ENCODE data around the gene TULP4.
"Not testable (repeated sequence)": the region's sequence is repeated elsewhere in the genome, so short reads cannot be mapped to it uniquely, and the experiment has no call there.

Gene TULP4

GRCh38 chr6:158509465-158509864, 197.2 kb downstream of the TULP4 start:
- Histone ChIP-seq H3K9me3 (no peaks in the 10 kb centered on the region), H3K4me2 (no peak overlapping the region), H3K36me3 (peaks cover 29% of the 10 kb centered on the region), H3K4me1 (peaks cover 5% of the 10 kb centered on the region), H3K27ac (no peak overlapping the region), H3K27me3 (no peaks in the 10 kb centered on the region; the same call in 1 of the 2 replicates), H3K4me3 (no peak overlapping the region), H4K20me1 (no peaks in the 10 kb centered on the region; the same call in 1 of the 2 replicates), H3K9ac (no peak overlapping the region)
- TF ChIP-seq Cebpa-rat (IDR thresholded peaks at IDR 0.05): no peak

- Histone ChIP-seq H3K9me3 (no peaks in the 10 kb centered on the region), H3K36me3 (peaks cover 3% of the 10 kb centered on the region; the same call in 1 of the 2 replicates), H3K4me2 (no peak overlapping the region), H3K27ac (no peak overlapping the region), H4K20me1 (peaks cover 19% of the 10 kb centered on the region), H3K4me3 (no peak overlapping the region), H3K27me3 (peaks cover 24% of the 10 kb centered on the region), H3K4me1 (peaks cover 26% of the 10 kb centered on the region), H3K9ac (no peak overlapping the region)
- no peak for TF ChIP-seq Cebpa-rat (IDR thresholded peaks at IDR 0.05)
These were observed 200.5 kb downstream of the TULP4 start for GRCh38 chr6:158512809-158513208.

GRCh38 chr6:158514176-158514575, 201.9 kb downstream of the TULP4 start:
- Histone ChIP-seq H3K9ac (no peak overlapping the region), H3K4me2 (peak overlapping the region; percentile 3; the same call in 1 of the 2 replicates), H3K27me3 (peaks cover 25% of the 10 kb centered on the region), H3K9me3 (no peaks in the 10 kb centered on the region), H4K20me1 (peaks cover 19% of the 10 kb centered on the region), H3K4me3 (no peak overlapping the region), H3K4me1 (peaks cover 30% of the 10 kb centered on the region), H3K36me3 (peaks cover 3% of the 10 kb centered on the region; the same call in 1 of the 2 replicates), H3K27ac (no peak overlapping the region)
- no peak for TF ChIP-seq Cebpa-rat (IDR thresholded peaks at IDR 0.05)

GRCh38 chr6:158514991-158515390, 202.7 kb downstream of the TULP4 start:
- Histone ChIP-seq H3K36me3 (no peaks in the 10 kb centered on the region), H3K27ac (no peak overlapping the region), H3K9me3 (no peaks in the 10 kb centered on the region), H3K4me2 (no peak overlapping the region), H3K4me3 (no peak overlapping the region), H3K27me3 (peaks cover 33% of the 10 kb centered on the region), H3K9ac (no peak overlapping the region), H4K20me1 (peaks cover 19% of the 10 kb centered on the region), H3K4me1 (peaks cover 30% of the 10 kb centered on the region)
- no peak for TF ChIP-seq Cebpa-rat (IDR thresholded peaks at IDR 0.05)

GRCh38 chr6:158516098-158516497, 203.8 kb downstream of the TULP4 start:
- Histone ChIP-seq H3K4me1 (peaks cover 30% of the 10 kb centered on the region), H3K27ac (no peak overlapping the region), H3K36me3 (no peaks in the 10 kb centered on the region), H3K4me3 (no peak overlapping the region), H3K9me3 (no peaks in the 10 kb centered on the region), H3K27me3 (peaks cover 42% of the 10 kb centered on the region), H3K9ac (no peak overlapping the region), H3K4me2 (peak overlapping the region; percentile 86), H4K20me1 (peaks cover 19% of the 10 kb centered on the region)
- no peak for TF ChIP-seq Cebpa-rat (IDR thresholded peaks at IDR 0.05)

- no peak for TF ChIP-seq Cebpa-rat (IDR thresholded peaks at IDR 0.05)
- Histone ChIP-seq H3K36me3 (no peaks in the 10 kb centered on the region), H3K4me1 (peaks cover 36% of the 10 kb centered on the region), H3K27me3 (peaks cover 50% of the 10 kb centered on the region), H3K4me2 (peak overlapping the region; percentile 86), H4K20me1 (peaks cover 19% of the 10 kb centered on the region), H3K4me3 (no peak overlapping the region), H3K9ac (no peak overlapping the region), H3K27ac (no peak overlapping the region), H3K9me3 (no peaks in the 10 kb centered on the region)
These were observed 204.8 kb downstream of the TULP4 start for GRCh38 chr6:158517038-158517437.

GRCh38 chr6:158517581-158517980, 205.3 kb downstream of the TULP4 start:
- Histone ChIP-seq H3K4me3 (peak overlapping the region; percentile 51; the same call in 1 of the 2 replicates), H3K27me3 (peaks cover 55% of the 10 kb centered on the region), H3K4me1 (peaks cover 41% of the 10 kb centered on the region), H3K27ac (no peak overlapping the region), H3K9ac (no peak overlapping the region), H3K36me3 (no peaks in the 10 kb centered on the region), H3K4me2 (peak overlapping the region; percentile 86), H4K20me1 (peaks cover 19% of the 10 kb centered on the region), H3K9me3 (peaks cover 1% of the 10 kb centered on the region; the same call in 1 of the 2 replicates)
- TF ChIP-seq Cebpa-rat (IDR thresholded peaks at IDR 0.05): no peak

GRCh38 chr6:158518191-158519127, 206.2 kb downstream of the TULP4 start:
- no peak overlapping the region for H3K9ac ChIP-seq
- peak overlapping the region; percentile 86 for H3K4me2 ChIP-seq
- TF ChIP-seq Cebpa-rat (IDR thresholded peaks at IDR 0.05): no peak
- H3K4me3 ChIP-seq: peak overlapping the region; percentile 51
- peaks cover 58% of the 10 kb centered on the region for H3K27me3 ChIP-seq
- H3K36me3 ChIP-seq: no peaks in the 10 kb centered on the region
- peaks cover 43% of the 10 kb centered on the region for H3K4me1 ChIP-seq
- H3K27ac ChIP-seq: no peak overlapping the region
- H4K20me1 ChIP-seq: peaks cover 19% of the 10 kb centered on the region
- peaks cover 4% of the 10 kb centered on the region; the same call in 1 of the 2 replicates for H3K9me3 ChIP-seq

- Histone ChIP-seq H3K4me2 (no peak overlapping the region), H3K4me3 (no peak overlapping the region), H4K20me1 (peaks cover 19% of the 10 kb centered on the region), H3K9me3 (peaks cover 10% of the 10 kb centered on the region; the same call in 1 of the 2 replicates), H3K4me1 (peaks cover 40% of the 10 kb centered on the region), H3K36me3 (no peaks in the 10 kb centered on the region), H3K9ac (no peak overlapping the region), H3K27me3 (peaks cover 58% of the 10 kb centered on the region), H3K27ac (no peak overlapping the region)
- TF ChIP-seq Cebpa-rat (IDR thresholded peaks at IDR 0.05): no peak
These were observed 207.0 kb downstream of the TULP4 start for GRCh38 chr6:158519300-158519699.

GRCh38 chr6:158519761-158520160, 207.5 kb downstream of the TULP4 start:
- H3K27me3 ChIP-seq: peaks cover 58% of the 10 kb centered on the region
- H3K4me2 ChIP-seq: no peak overlapping the region

GRCh38 chr6:158520975-158521374, 208.7 kb downstream of the TULP4 start:
- 0 out of 2 replicates have a peak overlapping the region, but pooled peaks have one; percentile 5 for H3K4me2 ChIP-seq
- H3K9ac ChIP-seq, H3K36me3 ChIP-seq, H3K9me3 ChIP-seq, H3K27ac ChIP-seq, H3K4me3 ChIP-seq: not testable (repeated sequence)
- peaks cover 46% of the 10 kb centered on the region for H3K27me3 ChIP-seq
- H4K20me1 ChIP-seq: peaks cover 12% of the 10 kb centered on the region
- H3K4me1 ChIP-seq: peaks cover 35% of the 10 kb centered on the region

More at GRCh38 chr6:158519761-158520160, 207.5 kb downstream of the TULP4 start:
- Histone ChIP-seq H3K9me3 (peaks cover 10% of the 10 kb centered on the region; the same call in 1 of the 2 replicates), H3K4me3 (no peak overlapping the region), H3K27ac (no peak overlapping the region), H4K20me1 (peaks cover 19% of the 10 kb centered on the region), H3K36me3 (no peaks in the 10 kb centered on the region), H3K4me1 (peaks cover 36% of the 10 kb centered on the region), H3K9ac (no peak overlapping the region)
- no peak for TF ChIP-seq Cebpa-rat (IDR thresholded peaks at IDR 0.05)
